ENCODE data around the gene EPN1.

The EPN1 gene

DNA sequence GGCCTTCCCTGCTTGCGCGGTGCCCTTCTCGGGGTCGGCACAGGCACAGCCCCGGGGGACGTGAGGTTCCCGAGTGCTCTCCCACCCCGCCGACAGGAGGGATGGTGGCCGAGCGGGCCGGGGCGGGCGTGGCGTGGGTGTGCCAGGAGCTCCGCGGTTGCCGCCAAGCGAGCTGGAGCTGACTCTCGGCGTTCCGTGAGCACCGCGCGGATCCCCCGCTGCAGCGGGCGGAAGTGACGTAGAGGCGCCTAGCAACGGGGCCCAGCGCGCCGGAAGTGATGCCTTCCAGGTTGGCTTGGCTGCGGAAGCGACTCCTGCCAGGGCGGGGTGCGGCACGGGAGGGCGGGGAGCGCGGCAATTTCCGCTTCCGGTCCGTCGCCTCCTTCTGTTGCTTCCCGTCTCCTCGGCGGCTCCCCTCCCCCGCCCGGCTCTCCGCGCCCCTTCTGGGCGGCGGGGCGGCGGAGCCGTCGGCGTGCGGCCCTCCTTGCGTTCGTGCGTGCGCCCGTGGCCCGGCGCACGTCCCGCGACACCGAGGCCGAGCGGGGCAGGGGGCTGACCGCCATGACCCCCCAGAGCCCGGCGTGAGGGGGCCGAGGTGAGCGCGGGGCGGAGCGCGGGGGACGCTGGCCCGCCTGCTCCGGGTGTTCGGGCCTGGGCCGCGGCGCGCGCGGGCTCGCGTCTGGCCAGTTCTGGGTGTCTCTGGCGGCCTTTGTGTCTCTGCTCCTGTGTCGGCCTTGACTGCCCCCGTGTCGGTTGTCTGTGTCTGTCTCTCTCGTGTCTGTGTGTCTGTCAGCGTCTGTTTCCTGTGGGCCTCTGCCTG is at the start of gene EPN1:
Gene EPN1, plus strand, starts transcription at position 386 of the 820 bp plus-strand sequence. CDS start 3,402 bp downstream, outside the sequence.
- peak within 1 kb of the TSS; percentile 84 for H3K4me3 ChIP-seq (ENCODE audit: low read length)
- no peak for TF ChIP-seq ZNF274 (IDR thresholded peaks at IDR 0.05; ENCODE audit: low read depth, low read length)

DNA sequence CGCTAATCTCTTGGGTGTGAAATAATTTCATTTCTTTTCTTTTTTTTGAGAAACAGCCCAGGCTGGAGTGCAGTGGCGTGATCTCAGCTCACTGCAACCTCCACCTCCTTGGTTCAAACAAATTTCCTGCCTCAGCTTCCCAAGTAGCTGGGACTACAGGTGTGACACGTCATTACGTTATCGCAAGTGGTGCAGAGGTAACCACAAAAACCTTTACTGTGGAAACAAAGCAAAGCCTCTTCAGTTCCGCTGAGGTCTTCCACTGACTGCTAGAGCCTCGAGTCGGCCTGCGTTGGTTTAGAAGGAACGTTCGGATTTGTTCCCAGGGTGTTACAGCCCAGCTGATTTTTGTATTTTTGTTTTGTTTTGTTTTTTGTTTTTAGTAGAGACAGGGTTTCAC is 48.7 kb upstream of the EPN1 start:
- no peak for TF ChIP-seq ZNF274 (IDR thresholded peaks at IDR 0.05; ENCODE audit: low read depth, low read length)

DNA sequence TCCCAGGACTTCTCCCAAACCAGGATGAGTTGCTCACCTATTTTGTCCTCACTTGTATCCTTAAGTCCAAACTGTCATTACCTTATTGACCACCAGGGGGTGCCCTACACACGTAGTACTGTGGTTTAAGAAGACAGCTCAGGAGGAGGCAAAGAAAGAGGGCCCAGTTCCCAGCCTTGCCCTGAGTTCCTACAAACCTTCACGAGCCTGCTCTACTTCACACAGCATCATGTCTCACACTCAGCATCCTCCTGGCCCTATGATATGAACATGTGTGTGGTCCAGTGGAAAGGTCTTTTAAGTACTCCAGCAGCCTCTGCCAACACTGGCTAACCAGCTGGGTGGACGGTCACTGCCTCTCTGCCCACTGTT is 42.6 kb upstream of the EPN1 start:
- no peak for TF ChIP-seq ZNF274 (IDR thresholded peaks at IDR 0.05; ENCODE audit: low read depth, low read length)
- no peak overlapping the region for H3K4me3 ChIP-seq (ENCODE audit: low read length)

More for the DNA sequence above, 48.7 kb upstream of the EPN1 start:
- H3K4me3 ChIP-seq (ENCODE audit: low read length) = no peak overlapping the region

DNA sequence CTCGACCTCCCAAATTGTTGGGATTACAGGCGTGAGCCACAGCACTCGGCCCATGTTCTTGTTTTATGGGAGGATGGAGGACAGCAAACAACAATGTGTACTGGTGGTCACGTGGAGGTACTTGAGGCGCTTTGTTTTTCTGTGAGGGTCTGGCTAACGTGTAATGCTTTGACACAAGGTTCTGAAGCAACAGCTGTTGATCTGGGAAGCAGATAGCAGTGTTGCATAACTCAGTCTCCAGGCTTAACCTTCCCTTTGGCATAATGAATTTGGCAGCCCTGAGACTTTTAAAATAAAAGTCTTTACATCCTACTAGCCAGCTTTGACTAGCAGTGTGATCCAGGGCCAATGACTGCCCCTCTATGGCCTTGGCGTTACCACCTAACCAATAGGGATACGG is 41.2 kb upstream of the EPN1 start:
- no peak for TF ChIP-seq ZNF274 (IDR thresholded peaks at IDR 0.05; ENCODE audit: low read depth, low read length)
- H3K4me3 ChIP-seq (ENCODE audit: low read length) = peak overlapping the region; percentile 92; the same call in 1 of the 2 replicates

DNA sequence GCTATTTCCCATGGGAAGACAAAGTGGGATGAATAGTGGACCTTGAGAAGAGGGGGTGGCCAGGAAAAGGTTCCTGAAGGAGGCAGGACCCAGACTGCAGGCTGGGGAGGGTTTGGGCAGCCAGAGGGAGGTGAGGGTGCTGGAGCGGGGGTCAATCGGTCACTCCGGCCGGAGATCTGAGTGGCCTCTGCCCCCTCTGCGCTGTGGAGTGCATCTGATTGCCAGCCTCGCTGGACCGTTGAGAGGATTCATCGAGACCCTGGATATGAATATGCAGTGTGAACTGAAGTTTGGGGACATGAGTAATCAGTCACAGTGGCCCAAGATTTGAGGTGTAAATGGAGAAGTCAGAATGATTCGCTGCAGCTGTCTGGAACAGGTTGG is 39.7 kb upstream of the EPN1 start:
- peak overlapping the region; percentile 92 for H3K4me3 ChIP-seq (ENCODE audit: low read length)
- TF ChIP-seq ZNF274 (IDR thresholded peaks at IDR 0.05; ENCODE audit: low read depth, low read length) = no peak

DNA sequence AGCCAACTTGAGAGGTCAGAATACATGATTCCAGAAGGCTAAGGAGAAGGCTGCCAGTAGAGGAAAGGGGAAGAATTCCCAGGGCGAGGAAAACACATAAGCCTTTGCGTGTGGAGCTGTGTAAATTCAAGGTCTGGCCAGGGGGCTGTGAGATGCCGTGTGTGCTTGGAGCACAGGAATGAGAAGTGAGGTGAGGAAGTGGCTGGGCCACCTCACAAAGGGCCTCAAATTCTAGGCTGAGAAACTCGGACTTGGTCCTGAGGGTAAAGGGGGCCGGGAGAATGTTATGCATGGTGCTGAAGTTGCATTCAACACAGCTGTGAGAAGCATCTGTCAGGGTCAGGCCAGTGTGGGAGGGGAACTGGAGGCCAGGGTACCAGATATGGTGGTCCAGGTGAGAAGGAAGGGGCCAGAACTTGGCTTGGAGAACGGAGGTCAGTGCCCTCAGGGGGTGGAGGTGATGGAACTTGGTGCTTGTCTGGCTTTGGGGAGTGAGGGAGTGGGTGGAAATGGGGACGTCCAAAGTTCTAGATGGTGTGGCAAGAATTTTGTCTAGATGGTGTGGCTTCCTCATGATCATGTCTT is 39.1 kb upstream of the EPN1 start:
- no peak for TF ChIP-seq ZNF274 (IDR thresholded peaks at IDR 0.05; ENCODE audit: low read depth, low read length)
- peak overlapping the region; percentile 92 for H3K4me3 ChIP-seq (ENCODE audit: low read length)

DNA sequence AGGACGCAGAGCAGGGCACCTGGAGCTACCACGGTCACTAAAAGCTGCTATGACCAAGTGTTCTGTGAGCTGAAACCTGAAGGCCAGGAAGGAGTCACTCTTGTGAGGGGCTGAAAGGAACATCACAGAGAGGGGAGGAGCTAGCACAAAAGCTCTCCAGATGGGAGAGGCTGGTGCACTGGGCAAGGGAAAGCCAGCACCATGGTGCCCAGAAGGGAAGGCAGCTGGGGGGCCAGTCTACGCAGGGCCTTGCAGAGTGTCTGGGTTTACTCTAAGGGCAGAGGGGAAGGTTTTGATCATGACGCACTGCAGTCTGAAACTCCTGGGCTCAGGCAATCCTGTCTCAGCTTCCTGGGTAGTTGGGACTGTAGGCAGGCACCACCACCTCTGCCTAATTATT is 38.3 kb upstream of the EPN1 start:
- no peak for TF ChIP-seq ZNF274 (IDR thresholded peaks at IDR 0.05; ENCODE audit: low read depth, low read length)
- H3K4me3 ChIP-seq (ENCODE audit: low read length) = no peak overlapping the region

DNA sequence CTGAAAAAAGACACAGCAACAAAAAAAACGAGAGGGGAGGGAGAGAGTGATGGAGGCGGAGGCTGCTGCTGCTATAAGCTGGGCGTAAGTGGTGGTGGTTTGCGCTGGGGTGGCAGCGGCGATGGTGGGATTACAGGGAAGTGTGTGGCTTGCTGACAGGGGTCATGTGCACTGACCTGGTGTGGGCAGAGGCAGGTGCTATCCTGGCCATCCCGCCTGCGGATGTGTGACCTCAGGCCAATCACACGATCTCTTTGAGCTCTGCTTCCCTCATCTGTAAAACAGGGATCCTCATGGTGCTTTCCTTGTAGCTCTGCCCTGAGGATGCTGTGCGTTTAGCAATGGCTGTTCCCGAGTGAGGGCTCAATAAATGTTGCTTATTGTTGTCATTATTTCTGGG is 37.5 kb upstream of the EPN1 start:
- no peak overlapping the region for H3K4me3 ChIP-seq (ENCODE audit: low read length)
- no peak for TF ChIP-seq ZNF274 (IDR thresholded peaks at IDR 0.05; ENCODE audit: low read depth, low read length)

DNA sequence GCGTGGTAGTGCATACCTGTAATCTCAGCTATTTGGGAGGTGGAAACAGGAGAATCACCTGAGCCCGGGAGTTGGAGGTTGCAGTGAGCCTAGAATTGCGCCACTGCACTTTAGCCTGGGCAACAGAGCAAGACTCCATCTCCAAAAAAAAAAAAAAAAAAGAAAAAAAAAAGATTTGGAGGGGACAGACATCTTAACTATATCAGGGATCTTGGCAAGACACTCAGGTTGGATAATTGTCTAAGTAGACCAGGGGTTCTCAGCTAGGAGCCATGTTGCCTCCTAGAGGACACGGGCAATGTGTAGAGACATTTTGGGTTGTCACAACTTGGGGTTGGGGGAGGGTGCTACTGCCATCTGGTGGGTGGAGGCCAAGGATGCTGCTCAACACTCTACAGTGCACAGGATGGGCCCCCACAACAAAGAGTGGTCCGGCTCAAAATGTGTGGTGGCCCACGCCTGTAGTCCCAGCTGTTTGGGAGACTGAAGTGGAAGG is 36.1 kb upstream of the EPN1 start:
- no peak overlapping the region for H3K4me3 ChIP-seq (ENCODE audit: low read length)
- TF ChIP-seq ZNF274 (IDR thresholded peaks at IDR 0.05; ENCODE audit: low read depth, low read length) = no peak

DNA sequence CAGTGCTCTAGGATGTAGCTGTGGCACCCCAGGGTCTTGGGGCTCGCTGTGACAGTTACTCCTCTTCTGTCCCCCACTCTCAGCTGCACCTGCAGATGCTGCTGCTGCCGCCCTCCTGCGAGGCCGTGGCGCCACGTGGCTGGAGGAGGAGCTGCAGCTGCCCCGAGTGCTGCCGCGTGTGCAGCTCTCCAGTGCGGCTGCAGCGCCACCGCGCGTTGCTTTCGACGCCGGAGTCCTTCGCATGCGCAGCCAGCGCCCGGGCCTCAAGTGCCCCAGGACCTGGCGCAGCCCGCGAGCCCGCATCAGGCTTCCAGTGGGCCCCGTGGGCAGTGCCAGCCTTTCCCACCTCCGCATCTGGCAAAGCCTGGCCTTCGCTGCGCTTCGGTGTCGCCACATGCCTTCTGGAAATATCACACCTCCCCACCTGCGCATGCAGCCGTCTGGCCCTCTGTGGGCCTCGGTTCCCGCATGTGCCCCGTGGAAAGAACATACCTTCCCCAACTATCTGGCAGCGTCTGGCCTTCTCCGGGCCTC is 34.9 kb upstream of the EPN1 start:
- H3K4me3 ChIP-seq (ENCODE audit: low read length) = peak overlapping the region; percentile 95; the same call in 1 of the 2 replicates
- no peak for TF ChIP-seq ZNF274 (IDR thresholded peaks at IDR 0.05; ENCODE audit: low read depth, low read length)

DNA sequence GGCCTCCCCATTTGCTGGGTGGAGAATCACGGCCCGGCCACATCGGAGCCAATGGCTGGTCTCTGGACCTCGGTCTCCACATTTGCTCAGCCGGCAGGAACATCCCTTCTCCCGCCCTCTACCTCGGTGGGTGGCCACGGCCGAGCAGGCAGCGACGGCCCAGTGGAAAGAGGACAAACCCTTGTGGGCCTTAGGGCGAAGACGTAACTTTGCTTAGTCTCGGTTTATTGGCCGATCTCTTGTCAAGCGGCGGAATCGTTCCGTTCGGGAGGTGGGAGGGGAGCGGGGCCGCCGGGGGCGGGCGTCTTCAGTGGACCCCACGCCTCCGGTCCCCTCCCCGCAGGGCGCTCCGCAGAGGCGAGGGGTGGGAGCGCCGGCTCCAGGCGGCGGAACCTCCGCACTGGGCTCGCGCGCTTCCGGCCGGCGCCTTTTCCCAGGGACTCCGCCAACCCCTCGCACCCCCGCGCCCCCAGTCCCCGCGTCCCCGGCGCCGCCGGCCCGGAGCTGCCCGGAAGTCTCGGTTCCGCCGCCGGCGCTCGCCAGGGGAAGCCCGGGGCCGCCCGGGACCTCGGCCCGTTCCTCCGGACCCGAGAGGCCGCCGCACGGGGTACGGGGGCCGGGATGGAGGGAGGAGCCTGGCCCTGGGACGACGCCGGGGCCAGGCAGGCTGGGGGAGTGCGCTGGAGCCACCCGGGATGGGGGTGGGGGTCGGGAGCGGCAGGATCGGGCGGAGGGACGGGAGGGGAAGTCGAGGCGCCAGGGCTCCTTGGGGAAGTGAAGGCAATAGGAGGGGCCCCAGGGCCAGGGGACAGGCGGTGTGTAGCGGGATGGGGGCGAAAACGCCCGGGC is 34.2 kb upstream of the EPN1 start, which contains the start of gene ZNF580:
Gene ZNF580, plus strand, starts transcription at position 426 of the 849 bp plus-strand sequence. CDS start 1,507 bp downstream, outside the sequence.
- peak within 1 kb of the TSS; percentile 95 for H3K4me3 ChIP-seq (ENCODE audit: low read length)
- TF ChIP-seq ZNF274 (IDR thresholded peaks at IDR 0.05; ENCODE audit: low read depth, low read length) = no peak

DNA sequence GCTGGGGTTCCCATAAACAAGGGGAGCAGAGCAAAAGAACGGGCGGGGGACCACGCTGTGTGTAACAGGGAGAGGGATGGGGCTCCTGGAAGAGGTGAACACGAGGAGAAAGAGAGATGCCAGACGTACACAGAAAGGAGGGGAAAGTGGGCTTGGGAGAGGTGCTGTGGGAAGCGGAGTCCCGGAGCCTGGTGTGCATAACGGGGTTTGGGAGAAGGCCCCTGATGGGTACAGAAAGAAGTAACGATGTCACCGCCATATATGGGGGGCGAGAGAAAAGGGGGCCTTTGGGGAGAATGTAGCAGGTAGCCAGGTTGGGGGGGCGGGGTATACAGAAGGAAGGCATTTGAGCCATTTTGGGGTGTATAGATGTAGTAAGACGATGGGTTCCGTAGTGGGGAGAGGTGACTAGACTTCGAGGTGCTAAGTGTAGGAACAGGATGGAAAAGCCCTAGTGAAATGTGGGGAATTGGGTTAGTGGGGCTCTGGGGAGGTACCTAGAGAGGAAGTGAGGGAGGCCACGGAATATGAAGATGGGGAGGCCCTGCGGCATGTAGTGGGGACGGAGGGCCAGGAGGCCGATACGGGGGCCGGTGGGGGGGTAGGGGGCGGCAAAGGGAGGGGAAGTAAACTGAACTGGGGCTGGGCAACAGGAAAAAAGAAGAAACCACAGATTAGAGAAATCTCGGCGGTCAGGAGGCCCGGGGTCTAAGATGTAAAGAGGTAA is 33.4 kb upstream of the EPN1 start:
- no peak for TF ChIP-seq ZNF274 (IDR thresholded peaks at IDR 0.05; ENCODE audit: low read depth, low read length)
- H3K4me3 ChIP-seq (ENCODE audit: low read length) = peak overlapping the region; percentile 95
